ENCODE data around the gene GNAI2. TPM values are rescaled to one million over a fixed set of nuclear protein-coding genes. Genes with fewer than 3 reads are reported as not detected.

The GNAI2 gene
- total RNA-seq, 4 donors from 2014 or later = 149 to 297 (median 239) TPM

DNA sequence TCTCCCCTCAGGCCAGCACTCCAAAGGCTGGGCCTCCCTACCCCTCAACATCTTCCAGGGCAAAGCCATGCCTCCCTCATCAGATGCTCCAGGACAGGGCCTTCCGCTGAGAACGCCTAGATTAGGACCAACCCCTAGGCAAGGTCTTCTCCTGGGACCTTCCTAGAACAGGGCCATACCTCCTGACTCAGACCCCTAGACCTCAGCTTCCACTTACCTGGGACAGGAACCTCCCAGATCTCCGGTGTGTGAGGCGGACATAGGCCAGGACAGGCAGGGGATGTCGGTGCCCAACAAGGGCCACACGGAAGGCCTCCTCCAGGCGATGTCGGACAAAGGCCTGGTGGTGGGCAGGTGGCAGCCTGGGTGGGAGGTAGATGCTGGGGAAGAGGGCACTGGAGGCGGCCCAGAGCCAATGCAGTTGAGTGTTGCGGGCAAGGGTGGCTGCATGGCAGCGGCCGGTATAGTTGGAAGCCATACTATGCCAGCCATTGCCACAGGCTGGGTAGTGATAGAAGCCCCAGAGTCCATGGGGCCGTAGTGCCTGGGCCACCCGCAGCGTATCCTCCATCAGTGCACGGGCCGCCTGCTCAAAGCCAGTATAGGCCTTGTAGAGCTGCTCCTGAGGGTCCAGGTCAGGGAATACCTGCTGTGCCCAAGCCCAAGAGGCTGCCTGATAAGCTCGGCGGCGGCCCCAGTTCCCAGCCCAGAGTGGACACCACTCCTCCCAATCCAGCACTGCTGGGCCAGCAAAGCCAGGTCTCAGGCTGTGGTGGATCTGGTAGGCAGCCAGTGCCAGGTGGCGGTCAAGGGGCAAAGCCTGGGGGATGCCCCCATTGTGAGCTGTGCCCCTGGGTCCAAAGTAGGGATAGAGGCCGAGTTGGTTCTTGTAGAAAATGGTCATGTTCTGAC is 58.7 kb downstream of the GNAI2 start:
- intact Hi-C loops (cut with DNase I) = no loop called here
- no peak overlapping the region for H3K4me3 ChIP-seq
- DNase-seq (ENCODE audit: extremely low spot score) = no peak
- H3K36me3 ChIP-seq = peaks cover 8 to 17% (median 9%) of the 10 kb centered on the region in 4 donors
- H3K27ac ChIP-seq (replicated peaks in 1 of 4) = no peak overlapping the region
- 92% methylated on average over 22 of the region's 22 CpGs for WGBS
- peaks cover 33 to 55% (median 44%) of the 10 kb centered on the region in 4 donors for H3K4me1 ChIP-seq
- no peaks in the 10 kb centered on the region for H3K9me3 ChIP-seq
- no peaks in the 10 kb centered on the region for H3K27me3 ChIP-seq
- TF ChIP-seq EP300 (IDR thresholded peaks at IDR 0.05) (no peak), POLR2AphosphoS5 (IDR thresholded peaks at IDR 0.05) (no peak), POLR2A (IDR thresholded peaks at IDR 0.05; ENCODE audit: low read depth) (no peak)
- TF ChIP-seq, protein P1, sequence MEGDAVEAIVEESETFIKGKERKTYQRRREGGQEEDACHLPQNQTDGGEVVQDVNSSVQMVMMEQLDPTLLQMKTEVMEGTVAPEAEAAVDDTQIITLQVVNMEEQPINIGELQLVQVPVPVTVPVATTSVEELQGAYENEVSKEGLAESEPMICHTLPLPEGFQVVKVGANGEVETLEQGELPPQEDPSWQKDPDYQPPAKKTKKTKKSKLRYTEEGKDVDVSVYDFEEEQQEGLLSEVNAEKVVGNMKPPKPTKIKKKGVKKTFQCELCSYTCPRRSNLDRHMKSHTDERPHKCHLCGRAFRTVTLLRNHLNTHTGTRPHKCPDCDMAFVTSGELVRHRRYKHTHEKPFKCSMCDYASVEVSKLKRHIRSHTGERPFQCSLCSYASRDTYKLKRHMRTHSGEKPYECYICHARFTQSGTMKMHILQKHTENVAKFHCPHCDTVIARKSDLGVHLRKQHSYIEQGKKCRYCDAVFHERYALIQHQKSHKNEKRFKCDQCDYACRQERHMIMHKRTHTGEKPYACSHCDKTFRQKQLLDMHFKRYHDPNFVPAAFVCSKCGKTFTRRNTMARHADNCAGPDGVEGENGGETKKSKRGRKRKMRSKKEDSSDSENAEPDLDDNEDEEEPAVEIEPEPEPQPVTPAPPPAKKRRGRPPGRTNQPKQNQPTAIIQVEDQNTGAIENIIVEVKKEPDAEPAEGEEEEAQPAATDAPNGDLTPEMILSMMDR (IDR thresholded peaks at IDR 0.05) = no peak

DNA sequence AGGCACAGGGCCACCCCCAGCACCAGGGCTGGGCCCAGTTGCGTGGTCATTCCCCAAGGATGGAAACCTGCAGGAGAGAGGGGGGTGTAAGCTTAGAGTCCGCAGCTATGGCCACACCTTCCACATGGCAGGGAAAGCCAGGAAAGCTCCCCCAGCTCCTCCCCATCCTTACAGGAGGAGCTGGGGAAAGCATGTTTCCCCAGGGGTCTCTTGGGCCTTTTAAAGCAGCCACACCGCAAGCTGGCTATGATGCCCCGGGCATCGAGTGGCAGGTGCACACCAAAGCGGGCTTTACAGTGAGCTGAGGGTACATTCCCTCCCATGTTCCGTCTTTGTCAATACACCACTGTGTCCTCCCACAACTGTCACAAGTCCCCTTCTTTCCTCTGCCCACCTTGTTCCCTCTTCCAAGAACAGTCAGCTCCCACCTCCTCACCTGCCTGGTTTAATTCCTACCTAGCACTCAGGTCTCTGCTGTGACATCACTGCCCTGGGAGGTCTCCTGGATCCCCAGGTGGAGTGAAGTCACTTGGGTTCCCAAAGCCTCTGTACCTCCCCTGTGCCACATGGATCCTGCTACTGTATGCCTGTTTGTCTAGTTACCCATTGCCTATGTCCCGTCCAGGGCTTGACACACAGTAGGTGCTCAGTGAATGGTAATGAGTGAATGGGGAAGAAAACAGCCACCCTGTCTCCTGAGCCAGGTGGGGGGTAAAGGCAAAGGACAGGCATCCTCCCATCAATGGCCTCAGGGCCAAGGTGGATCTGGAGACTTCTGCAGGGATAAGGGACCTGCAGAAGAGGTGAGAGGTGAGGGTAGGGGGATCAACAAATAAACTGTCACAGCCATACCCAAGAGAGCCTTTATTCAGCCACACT is 59.8 kb downstream of the GNAI2 start:
- Histone ChIP-seq H3K27ac (replicated peaks in 1 of 4) (no peak overlapping the region), H3K4me3 (no peak overlapping the region), H3K9me3 (no peaks in the 10 kb centered on the region), H3K4me1 (peaks cover 40 to 55% (median 47%) of the 10 kb centered on the region in 4 donors), H3K27me3 (no peaks in the 10 kb centered on the region), H3K36me3 (peaks cover 0 to 9% (median 0%) of the 10 kb centered on the region in 4 donors)
- WGBS = 82% methylated on average over 6 of the region's 8 CpGs
- intact Hi-C loops (cut with DNase I) = no loop called here
- no peak for DNase-seq (ENCODE audit: extremely low spot score)
- TF ChIP-seq EP300 (IDR thresholded peaks at IDR 0.05) (no peak), POLR2AphosphoS5 (IDR thresholded peaks at IDR 0.05) (no peak), POLR2A (IDR thresholded peaks at IDR 0.05; ENCODE audit: low read depth) (no peak)
- TF ChIP-seq, protein P1 (IDR thresholded peaks at IDR 0.05) = no peak

DNA sequence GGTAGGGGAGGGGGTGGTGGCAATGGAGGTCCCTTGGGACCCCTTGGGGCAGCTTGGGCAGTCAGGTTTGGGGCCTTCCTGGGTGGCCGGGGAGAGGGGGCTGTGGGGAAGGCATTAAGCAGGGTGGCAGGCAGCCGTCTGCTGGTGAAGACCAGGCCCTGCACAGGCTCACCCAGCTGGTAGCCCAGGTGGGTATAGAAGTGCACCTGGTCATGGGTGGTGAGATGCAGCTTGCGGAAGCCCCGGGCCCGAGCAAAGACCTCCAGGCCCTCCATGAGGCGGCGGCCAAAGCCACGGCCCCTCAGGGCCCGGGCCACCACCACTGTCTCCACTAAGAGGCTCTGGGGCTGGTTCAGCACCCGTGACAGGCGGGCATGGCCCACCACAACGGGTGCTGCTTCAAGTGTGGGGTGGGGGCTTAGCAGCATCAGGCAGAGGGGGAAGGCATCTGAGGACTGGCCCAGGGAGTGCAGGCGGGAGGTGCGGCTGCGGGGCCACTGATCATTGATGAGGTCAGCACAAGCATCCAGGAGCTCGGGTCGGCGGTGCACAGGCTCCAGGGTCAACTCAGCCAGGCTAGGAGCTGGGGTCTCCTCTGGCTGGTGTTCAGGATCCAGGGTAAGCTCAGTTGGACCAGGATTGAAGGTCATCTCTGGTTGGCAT is 60.8 kb downstream of the GNAI2 start:
- H3K27me3 ChIP-seq = no peaks in the 10 kb centered on the region
- 95% methylated on average over 7 of the region's 18 CpGs for WGBS
- intact Hi-C loops (cut with DNase I) = no loop called here

DNA sequence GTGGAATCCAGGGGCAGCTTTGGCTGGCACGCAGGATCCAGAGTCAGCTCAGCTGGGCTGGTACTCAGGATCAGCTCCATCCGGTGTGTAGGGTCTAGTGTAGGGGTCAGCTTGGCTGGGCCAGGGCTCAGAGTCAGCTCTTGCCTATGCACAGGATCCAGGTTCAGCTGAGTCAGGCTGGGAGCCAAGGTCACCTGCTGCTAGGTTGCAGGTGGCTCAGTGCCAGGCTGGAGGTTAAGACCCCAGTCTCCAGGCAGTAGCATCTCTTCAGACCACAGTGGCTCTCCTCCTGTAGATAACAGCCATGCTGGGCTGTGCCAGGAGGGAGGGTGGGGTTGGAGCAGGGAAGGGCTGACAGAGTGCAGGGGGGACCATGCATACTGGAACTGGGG is 61.4 kb downstream of the GNAI2 start:
- Histone ChIP-seq H3K27me3 (no peaks in the 10 kb centered on the region), H3K27ac (replicated peaks in 1 of 4) (peak overlapping the region in 1 of 4 donors; percentile 92), H3K4me3 (no peak overlapping the region), H3K9me3 (no peaks in the 10 kb centered on the region), H3K36me3 (peaks cover 0 to 9% (median 0%) of the 10 kb centered on the region in 4 donors), H3K4me1 (peaks cover 35 to 51% (median 47%) of the 10 kb centered on the region in 4 donors)
- no peak for TF ChIP-seq EP300 (IDR thresholded peaks at IDR 0.05)
- no peak for TF ChIP-seq POLR2A (IDR thresholded peaks at IDR 0.05; ENCODE audit: low read depth)
- no peak for TF ChIP-seq POLR2AphosphoS5 (IDR thresholded peaks at IDR 0.05)
- TF ChIP-seq, protein P1 (IDR thresholded peaks at IDR 0.05) = no peak
- intact Hi-C loops (cut with DNase I) = no loop called here
- 100% methylated on average over 2 of the region's 2 CpGs for WGBS
- no peak for DNase-seq (ENCODE audit: extremely low spot score)

More for the DNA sequence above, 60.8 kb downstream of the GNAI2 start:
- Histone ChIP-seq H3K9me3 (no peaks in the 10 kb centered on the region), H3K36me3 (peaks cover 0 to 9% (median 0%) of the 10 kb centered on the region in 4 donors), H3K27ac (replicated peaks in 1 of 4) (no peak overlapping the region), H3K4me1 (peaks cover 35 to 49% (median 43%) of the 10 kb centered on the region in 4 donors), H3K4me3 (no peak overlapping the region)
- no peak for DNase-seq (ENCODE audit: extremely low spot score)
- TF ChIP-seq, protein P1 (IDR thresholded peaks at IDR 0.05) = no peak
- TF ChIP-seq POLR2AphosphoS5 (IDR thresholded peaks at IDR 0.05) = no peak
- no peak for TF ChIP-seq POLR2A (IDR thresholded peaks at IDR 0.05; ENCODE audit: low read depth)
